GM12878 (cell line): ENCODE measurements around the gene MAGI2. TPM values are rescaled to one million over a fixed set of nuclear protein-coding genes. Genes with fewer than 3 reads are reported as not detected.

Source experiments
- ATAC-seq: fragments of 200-7000 bp; cut with Tn5 transposase; 3 replicates; pipeline ENCODE4 v1.9.1; 2020; ENCODE audit warnings: mild to moderate bottlenecking, moderate library complexity
- BruUV-seq: library from RNA; stranded (reverse); fragments of 400-500 nt; replicated peaks from 2 replicates; lab custom pipeline; 2021; lab: Mats Ljungman, UMichigan
- CTCF ChIA-PET: fragments of 300-600 bp; sonication (Branson Sonifier 250); formaldehyde crosslinking; extraction: SDS; loops from one replicate; lab custom pipeline; 2021; ENCODE audit warnings: inconsistent platforms; lab: Yijun Ruan, JAX
- POLR2A ChIA-PET: fragments of 350-600 bp; formaldehyde crosslinking; extraction: SDS; loops from one replicate; lab custom pipeline; 2021; ENCODE audit warnings: inconsistent platforms; lab: Charles Lee
- RAD21 ChIA-PET: fragments of 300-600 bp; sonication (Branson Sonifier 250); formaldehyde crosslinking; loops from one replicate; lab custom pipeline; 2023; ENCODE audit warnings: antibody characterized with exemption; ENCODE audit not compliant: unreplicated experiment; lab: Charles Lee
- SMC1A ChIA-PET: fragments of 300-600 bp; sonication (Branson Sonifier 250); formaldehyde crosslinking; loops from one replicate; lab custom pipeline; 2023; ENCODE audit not compliant: unreplicated experiment, uncharacterized antibody; lab: Charles Lee
- DNase-seq: peaks from one replicate; pipeline ENCODE4 v3.0.0-alpha.2; 2011; ENCODE audit warnings: low read depth, low spot score
- FAIRE-seq: peaks from 3 replicates; lab custom pipeline; 2011; peaks lifted over from hg19 to GRCh38; lab: Jason Lieb, UNC
- H2AFZ ChIP-seq: 2 replicates; pipeline ENCODE4 v1.6.0; 2011; ENCODE audit warnings: low read depth, low read length, control low read depth; ENCODE audit not compliant: control insufficient read depth
- H3K27ac ChIP-seq: 2 replicates; pipeline ENCODE4 v1.5.1; 2011; ENCODE audit warnings: control low read depth; ENCODE audit not compliant: control insufficient read depth, insufficient read depth
- H3K27me3 ChIP-seq, 2 experiments: replicated peaks in 1 of 2; 2 replicates each; pipeline versions ENCODE4 v1.6.0 to v1.6.1; 2011; ENCODE audit warnings: low read length in 1 of 2; ENCODE audit not compliant: control insufficient read depth in 2 of 2, insufficient read depth in 2 of 2
- H3K36me3 ChIP-seq, 2 experiments: 2 replicates each; pipeline ENCODE4 v1.5.1; 2011; ENCODE audit warnings: low read length in 1 of 2; ENCODE audit not compliant: control insufficient read depth in 2 of 2, insufficient read depth in 2 of 2
- H3K4me1 ChIP-seq: 2 replicates; pipeline ENCODE4 v1.6.1; 2011; ENCODE audit warnings: mild to moderate bottlenecking, low read length, moderate library complexity, mixed read lengths; ENCODE audit not compliant: control insufficient read depth, insufficient read depth
- H3K4me2 ChIP-seq: 2 replicates; pipeline ENCODE4 v1.6.0; 2011; ENCODE audit warnings: control low read depth; ENCODE audit not compliant: control insufficient read depth, insufficient read depth
- H3K4me3 ChIP-seq: fragments of 200-600 bp; sonication (generic); 2 replicates; pipeline ENCODE4 v1.5.1; 2016
- H3K79me2 ChIP-seq: 2 replicates; pipeline ENCODE4 v1.6.0; 2011; ENCODE audit warnings: low read length; ENCODE audit not compliant: control insufficient read depth, insufficient read depth
- H3K9ac ChIP-seq: 2 replicates; pipeline ENCODE4 v1.8.0; 2011; ENCODE audit warnings: low read length, control low read depth, mixed read lengths; ENCODE audit not compliant: control insufficient read depth, insufficient read depth
- H3K9me3 ChIP-seq: replicated peaks from 3 replicates; pipeline ENCODE4 v1.5.1; 2011; ENCODE audit warnings: mild to moderate bottlenecking, low read length; ENCODE audit not compliant: control insufficient read depth, insufficient read depth
- H4K20me1 ChIP-seq: 2 replicates; pipeline ENCODE4 v1.6.0; 2011; ENCODE audit not compliant: control insufficient read depth, insufficient read depth
- CHD4 ChIP-seq: fragments of 200-600 bp; sonication (generic); IDR thresholded peaks from 2 replicates; pipeline ENCODE4 v1.6.1; 2016; ENCODE audit warnings: mild to moderate bottlenecking
- EZH2 ChIP-seq: IDR thresholded peaks from 2 replicates; pipeline ENCODE4 v1.6.1; 2012; ENCODE audit warnings: low read depth, mild to moderate bottlenecking, control low read depth, inconsistent platforms, low read length, borderline replicate concordance; ENCODE audit not compliant: control insufficient read depth
- IRF4 ChIP-seq: IDR thresholded peaks from 2 replicates; pipeline ENCODE4 v1.6.1; 2011; ENCODE audit warnings: low read depth, low read length
- MYB ChIP-seq: fragments of 150-350 bp; IDR thresholded peaks from 2 replicates; pipeline ENCODE4 v1.6.1; 2014; ENCODE audit warnings: mild to moderate bottlenecking, low read depth, low read length, borderline replicate concordance
- POLR2AphosphoS5 ChIP-seq: IDR thresholded peaks from 2 replicates; pipeline ENCODE4 v1.6.1; 2011; ENCODE audit warnings: mild to moderate bottlenecking, low read length, inconsistent platforms
- PRDM15 ChIP-seq: fragments of 450-650 bp; formaldehyde crosslinking; IDR thresholded peaks from 2 replicates; pipeline ENCODE4 v1.4.0; 2020; ENCODE audit warnings: mild to moderate bottlenecking, moderate library complexity
- YY1 ChIP-seq: IDR thresholded peaks from 2 replicates; pipeline ENCODE4 v1.6.1; 2011; ENCODE audit warnings: low read depth, mild to moderate bottlenecking, low read length
- WGBS: methylation state at CpG from one replicate; pipeline ENCODE4 v1.1.6; 2016; ENCODE audit warnings: low lambda C conversion rate; ENCODE audit not compliant: insufficient replicate concordance, insufficient coverage; ENCODE audit errors: missing lambda C conversion rate; 5-methylcytosine and 5-hydroxymethylcytosine counted together
- in situ Hi-C: fragments of 300-500 bp; cut with MboI; formaldehyde crosslinking; loops from 9 replicates; pipeline ENCODE4 v1.14.3; 2018; ENCODE audit warnings: mixed read lengths
- intact Hi-C: fragments of 100-400 bp; cut with micrococcal nuclease; formaldehyde crosslinking; loops from one replicate; pipeline ENCODE4 v1.14.2; 2022; ENCODE audit not compliant: unreplicated experiment
- polyA plus RNA-seq, 11 experiments: library from polyadenylated mRNA; depleted of rRNA in 4 of 11; unstranded in 6 of 11; stranded (reverse) in 5 of 11; fragments of >200 nt; fragmentation: Nextera tagmentation in 4 of 11; fragmentation: Illumina TruSeq in 1 of 11; extraction: Ambion mirVana in 4 of 11; extraction: Trizol in 1 of 11; gene quantifications; 1 replicate in 1 of 11; 2 replicates in 10 of 11; pipeline versions ENCODE4 v1.2.1 to v1.2.3, GENCODE V29; 2011 to 2016; ENCODE audit warnings: inconsistent platforms in 2 of 11, missing spikeins in 2 of 11, low read depth in 1 of 11
- total RNA-seq, 4 experiments: library from RNA; depleted of rRNA in 3 of 4; stranded (reverse); fragments of >200 nt in 3 of 4; fragmentation: Illumina TruSeq in 1 of 4; extraction: Trizol in 1 of 4; gene quantifications; 2 replicates each; pipeline versions ENCODE4 v1.2.1 to v1.2.3, GENCODE V29; 2013 to 2021
- TF ChIP-seq, protein P1 (sequence below): fragments of 450-650 bp; IDR thresholded peaks from 2 replicates; pipeline ENCODE4 v1.6.1; 2016; ENCODE audit warnings: mild to moderate bottlenecking

Gene MAGI2
- total and polyA plus RNA-seq, 10 of the 15 experiments (the other 5 are each of a cell fraction or from before 2014, with no cell fraction given) = 0.01 to 0.31 (median 0.05) TPM; not detected in 2

DNA sequence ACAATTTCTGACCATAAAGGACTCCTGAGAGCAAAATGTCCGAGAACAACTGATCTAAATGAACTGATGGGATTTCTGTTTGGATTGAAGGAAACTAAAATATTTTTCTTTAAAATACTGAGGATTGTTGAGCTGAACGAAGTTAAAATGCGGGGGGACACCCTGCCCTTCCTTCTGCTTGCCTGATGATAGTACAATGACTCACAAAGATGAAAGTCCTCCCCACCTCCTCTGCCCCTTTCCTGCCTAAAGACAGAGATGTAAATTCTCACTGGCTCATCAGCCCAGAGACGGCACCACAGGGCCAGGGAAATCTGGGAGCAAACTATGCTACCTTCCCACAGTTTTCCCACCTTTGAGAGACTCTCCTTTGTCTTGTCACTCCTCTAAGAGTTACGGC lies 1474.2 kb downstream of the MAGI2 start:
- no peak for ATAC-seq
- in situ Hi-C loops = no loop called here
- ChIA-PET RAD21 (no interaction called here), POLR2A (no interaction called here), CTCF (interaction anchor here (0.6 kb wide), 1 partner anchor 643 kb away, joined by 3 read pairs; no protein-coding TSS in a partner anchor), SMC1A (interaction anchor here (1.5 kb wide), 1 partner anchor 9 kb away, joined by 3 read pairs; no protein-coding TSS in a partner anchor)
- H3K4me2 ChIP-seq = no peak overlapping the region
- H3K27me3 ChIP-seq = no peaks in the 10 kb centered on the region
- no peaks in the 10 kb centered on the region for H3K9me3 ChIP-seq
- TF ChIP-seq IRF4 = no peak
- no peak for TF ChIP-seq EZH2
- TF ChIP-seq MYB = no peak
- no TSS peak for BruUV-seq
- H3K27ac ChIP-seq = no peak overlapping the region
- H3K36me3 ChIP-seq = no peaks in the 10 kb centered on the region
- H3K79me2 ChIP-seq = no peaks in the 10 kb centered on the region
- no peak for FAIRE-seq
- H3K9ac ChIP-seq = no peak overlapping the region
- no peaks in the 10 kb centered on the region for H3K4me1 ChIP-seq
- DNase-seq = no peak
- 57% methylated on average over 5 of the region's 5 CpGs for WGBS
- H3K4me3 ChIP-seq = no peak overlapping the region
- H4K20me1 ChIP-seq = no peaks in the 10 kb centered on the region
- no peak overlapping the region for H2AFZ ChIP-seq
- intact Hi-C loops = no loop called here

DNA sequence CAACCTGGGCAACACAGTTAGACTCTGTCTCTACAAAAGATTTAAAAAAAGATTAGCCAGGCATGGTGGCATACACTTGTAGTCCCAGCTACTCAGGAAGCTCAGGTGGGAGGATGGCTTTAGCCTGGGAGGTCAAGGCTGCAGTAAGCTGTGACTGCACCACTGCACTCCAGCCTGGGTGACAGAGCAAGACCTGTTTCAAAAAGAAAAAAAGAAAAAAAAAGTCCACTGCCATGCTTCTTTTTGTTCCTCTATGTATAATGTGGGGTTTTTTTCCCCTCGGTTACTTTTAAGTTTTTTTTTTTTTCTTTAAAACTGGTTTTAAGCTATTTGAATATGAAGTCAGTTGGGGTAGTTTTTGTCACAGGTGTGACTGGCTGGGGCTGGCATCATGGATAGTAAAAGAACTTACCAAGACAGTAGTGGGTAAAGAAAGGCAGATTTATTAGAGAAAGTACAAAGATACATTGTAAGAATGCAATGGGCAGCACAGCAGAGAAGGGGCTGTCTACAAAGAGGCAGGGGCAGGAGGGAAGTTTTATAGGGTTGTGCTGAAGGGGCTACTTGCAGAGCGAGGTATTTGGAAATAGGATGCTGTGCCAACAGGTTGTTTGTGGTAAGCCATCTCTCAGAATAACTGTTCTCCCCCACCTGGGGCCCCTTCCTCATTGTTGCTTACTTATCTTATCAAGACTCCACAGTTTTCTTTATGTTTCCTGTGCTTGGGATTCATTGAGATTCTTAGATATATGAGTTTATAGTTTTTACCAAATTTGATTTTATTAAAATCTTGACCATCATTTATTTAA lies 1477.6 kb downstream of the MAGI2 start:
- POLR2A ChIA-PET = no interaction called here

More for the DNA sequence above, 1477.6 kb downstream of the MAGI2 start:
- Histone ChIP-seq H3K4me3 (no peak overlapping the region), H3K4me2 (no peak overlapping the region), H3K79me2 (no peaks in the 10 kb centered on the region), H3K4me1 (no peaks in the 10 kb centered on the region), H3K9me3 (no peaks in the 10 kb centered on the region), H3K36me3 (no peaks in the 10 kb centered on the region), H3K27me3 (no peaks in the 10 kb centered on the region), H3K27ac (no peak overlapping the region), H4K20me1 (no peaks in the 10 kb centered on the region), H3K9ac (no peak overlapping the region), H2AFZ (no peak overlapping the region)
- in situ Hi-C loops = no loop called here
- ChIA-PET RAD21 (no interaction called here), SMC1A (no interaction called here), CTCF (interaction anchor here (0.6 kb wide), 1 partner anchor 11 kb away, joined by 3 read pairs; no protein-coding TSS in a partner anchor)
- intact Hi-C loops = no loop called here
- DNase-seq (no peak), FAIRE-seq (no peak), ATAC-seq (no peak)
- no peak for TF ChIP-seq YY1
- TF ChIP-seq, protein P1, sequence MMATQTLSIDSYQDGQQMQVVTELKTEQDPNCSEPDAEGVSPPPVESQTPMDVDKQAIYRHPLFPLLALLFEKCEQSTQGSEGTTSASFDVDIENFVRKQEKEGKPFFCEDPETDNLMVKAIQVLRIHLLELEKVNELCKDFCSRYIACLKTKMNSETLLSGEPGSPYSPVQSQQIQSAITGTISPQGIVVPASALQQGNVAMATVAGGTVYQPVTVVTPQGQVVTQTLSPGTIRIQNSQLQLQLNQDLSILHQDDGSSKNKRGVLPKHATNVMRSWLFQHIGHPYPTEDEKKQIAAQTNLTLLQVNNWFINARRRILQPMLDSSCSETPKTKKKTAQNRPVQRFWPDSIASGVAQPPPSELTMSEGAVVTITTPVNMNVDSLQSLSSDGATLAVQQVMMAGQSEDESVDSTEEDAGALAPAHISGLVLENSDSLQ = no peak
- TF ChIP-seq IRF4 = no peak
- no peak for TF ChIP-seq PRDM15 (CRISPR knock-in tag)
- no peak for TF ChIP-seq POLR2AphosphoS5
- TF ChIP-seq CHD4 = no peak
- BruUV-seq = no TSS peak
- 41% methylated on average over 2 of the region's 2 CpGs for WGBS
